Measurements from ENCODE around the gene MMAB. TPM values are rescaled to one million over a fixed set of nuclear protein-coding genes. Genes with fewer than 3 reads are reported as not detected.
A peak's percentile ranks its signal among the peaks of the same experiment; 100 is the strongest.

Gene MMAB
- total RNA-seq, 1 experiment from 2014 or later: 24.3 TPM

DNA sequence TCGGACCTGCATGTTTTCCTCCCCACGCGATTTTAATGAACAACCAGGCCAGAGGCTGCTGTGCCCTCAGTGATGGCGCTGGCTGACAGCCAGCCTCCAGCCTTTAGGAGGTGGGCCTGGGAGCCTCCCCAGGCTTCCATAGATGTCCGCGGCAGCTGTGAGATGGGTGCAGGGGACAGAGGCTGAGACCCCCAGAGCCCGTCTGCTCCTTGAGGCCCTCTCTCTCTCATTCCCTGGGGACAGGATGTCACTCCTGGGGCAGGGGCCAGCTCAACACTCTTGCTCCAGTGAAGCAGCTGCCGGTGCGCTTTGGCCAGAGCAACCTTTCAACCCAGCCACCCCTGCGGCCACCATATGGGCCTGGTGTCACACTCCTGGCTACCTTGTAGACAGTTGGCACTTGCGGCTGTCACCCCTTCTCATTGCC, 25.1 kb upstream of the MMAB start:
- peak overlapping the region in 2 of 3 experiments; percentile 45 to 68; a peak in 1 of 7 replicates for H3K27ac Mint-ChIP-seq
- H2BK20ac ChIP-seq (ENCODE audit: low read depth, low read length, poor library complexity, severe bottlenecking): no peak overlapping the region

More for the DNA sequence above, 25.1 kb upstream of the MMAB start:
- no peak overlapping the region for H2AK5ac ChIP-seq (ENCODE audit: insufficient read length, low read length)
- peak overlapping the region in 1 of 2 experiments; percentile 43; a peak in 1 of 5 replicates for H3K4me3 Mint-ChIP-seq
- no peak overlapping the region for H2AFZ ChIP-seq (ENCODE audit: low read length)
- no peak overlapping the region; the same call in 1 of the 2 replicates for H3K14ac ChIP-seq (ENCODE audit: insufficient read depth, low read length)
- no peak overlapping the region for H3K27ac ChIP-seq (ENCODE audit: insufficient read length, low read depth, low read length)
- H3K9me3 ChIP-seq (ENCODE audit: control insufficient read depth, low read depth, low read length): no peaks in the 10 kb centered on the region
- H2BK120ac ChIP-seq (ENCODE audit: low read depth, low read length, poor library complexity, severe bottlenecking): no peak overlapping the region
- H3T11ph ChIP-seq (ENCODE audit: low read length): no peak overlapping the region
- H2BK12ac ChIP-seq (ENCODE audit: insufficient read length, low read depth, low read length): no peak overlapping the region
- no CpG with 5 or more reads among the region's 11 CpGs for WGBS (ENCODE audit: extremely low coverage, insufficient read length, low lambda C conversion rate)
- H4K5ac ChIP-seq (ENCODE audit: insufficient read length, low read depth, low read length): no peak overlapping the region
- no peaks in the 10 kb centered on the region for H3K79me1 ChIP-seq (ENCODE audit: insufficient read depth, low read depth, low read length, poor library complexity, severe bottlenecking)
- DNase-seq: no peak
- no peaks in the 10 kb centered on the region; the same call in none of the 2 replicates for H3K27me3 Mint-ChIP-seq (ENCODE audit: low read depth)
- no peak overlapping the region for H2BK15ac ChIP-seq (ENCODE audit: low read depth, low read length)
- H3K79me2 ChIP-seq (ENCODE audit: insufficient read depth, low read length): no peaks in the 10 kb centered on the region
- no peak overlapping the region for H3K23ac ChIP-seq (ENCODE audit: insufficient read length, low read depth, low read length)
- no peak overlapping the region for H3K4me2 ChIP-seq (ENCODE audit: insufficient read depth, insufficient read length, low read length)
- H3K56ac ChIP-seq (ENCODE audit: insufficient read length, low read depth, low read length): no peak overlapping the region
- H3K23me2 ChIP-seq (ENCODE audit: insufficient read length, low read depth, low read length, poor library complexity, severe bottlenecking): no peaks in the 10 kb centered on the region
- no peak overlapping the region for H4K91ac ChIP-seq (ENCODE audit: insufficient read length, low read depth, low read length)
- H3K18ac ChIP-seq (ENCODE audit: insufficient read length, low read depth, low read length): no peak overlapping the region
- H2BK5ac ChIP-seq (ENCODE audit: insufficient read length, low read length): no peak overlapping the region
- peaks cover 11 to 20% of the 10 kb centered on the region in 2 experiments for H3K4me1 Mint-ChIP-seq
- no peaks in the 10 kb centered on the region for H3K27me3 ChIP-seq (ENCODE audit: insufficient read depth, low read length)
- H3K36me3 Mint-ChIP-seq (ENCODE audit: insufficient read depth in 1 of 3, low read depth in 3 of 3): peaks cover 2 to 8% (median 5%) of the 10 kb centered on the region in 3 experiments; a peak in 4 of 7 replicates
- H3K4me1 ChIP-seq (ENCODE audit: insufficient read depth, low read length): no peaks in the 10 kb centered on the region
- TF ChIP-seq, protein P1, sequence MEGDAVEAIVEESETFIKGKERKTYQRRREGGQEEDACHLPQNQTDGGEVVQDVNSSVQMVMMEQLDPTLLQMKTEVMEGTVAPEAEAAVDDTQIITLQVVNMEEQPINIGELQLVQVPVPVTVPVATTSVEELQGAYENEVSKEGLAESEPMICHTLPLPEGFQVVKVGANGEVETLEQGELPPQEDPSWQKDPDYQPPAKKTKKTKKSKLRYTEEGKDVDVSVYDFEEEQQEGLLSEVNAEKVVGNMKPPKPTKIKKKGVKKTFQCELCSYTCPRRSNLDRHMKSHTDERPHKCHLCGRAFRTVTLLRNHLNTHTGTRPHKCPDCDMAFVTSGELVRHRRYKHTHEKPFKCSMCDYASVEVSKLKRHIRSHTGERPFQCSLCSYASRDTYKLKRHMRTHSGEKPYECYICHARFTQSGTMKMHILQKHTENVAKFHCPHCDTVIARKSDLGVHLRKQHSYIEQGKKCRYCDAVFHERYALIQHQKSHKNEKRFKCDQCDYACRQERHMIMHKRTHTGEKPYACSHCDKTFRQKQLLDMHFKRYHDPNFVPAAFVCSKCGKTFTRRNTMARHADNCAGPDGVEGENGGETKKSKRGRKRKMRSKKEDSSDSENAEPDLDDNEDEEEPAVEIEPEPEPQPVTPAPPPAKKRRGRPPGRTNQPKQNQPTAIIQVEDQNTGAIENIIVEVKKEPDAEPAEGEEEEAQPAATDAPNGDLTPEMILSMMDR (conservative IDR thresholded peaks at IDR 0.05): no peak
- H3K9ac ChIP-seq (ENCODE audit: extremely low read depth, insufficient read length, low read length): no peak overlapping the region
- no peaks in the 10 kb centered on the region for H4K20me1 ChIP-seq (ENCODE audit: control insufficient read depth, insufficient read depth, insufficient read length)
- H3K9me3 Mint-ChIP-seq: no peaks in the 10 kb centered on the region; a peak in 1 of 5 replicates
- H4K8ac ChIP-seq (replicated peaks; ENCODE audit: insufficient read length, low read depth, low read length): no peak overlapping the region
- no peak overlapping the region for H3K4ac ChIP-seq (ENCODE audit: low read depth, low read length)
